Progenitor cell of endocrine pancreas (in vitro differentiated cells): ENCODE measurements around the gene DPPA2. TPM values are rescaled to one million over a fixed set of nuclear protein-coding genes. Genes with fewer than 3 reads are reported as not detected.
A peak's percentile ranks its signal among the peaks of the same experiment; 100 is the strongest.

Experiments used
- DNase-seq: peaks from one replicate; pipeline ENCODE4 v3.0.0; 2021; ENCODE audit warnings: low spot score; ENCODE audit not compliant: unreplicated experiment
- H3K27ac Mint-ChIP-seq: 2 replicates; pipeline ENCODE4 v1.8.0; 2021; ENCODE audit warnings: mild to moderate bottlenecking, moderate library complexity, mixed read lengths
- H3K27me3 Mint-ChIP-seq: 2 replicates; pipeline ENCODE4 v1.8.0; 2021; ENCODE audit warnings: mixed read lengths
- H3K36me3 Mint-ChIP-seq: 2 replicates; pipeline ENCODE4 v1.8.0; 2022; ENCODE audit warnings: mixed read lengths; ENCODE audit not compliant: insufficient read depth
- H3K4me1 Mint-ChIP-seq: 2 replicates; pipeline ENCODE4 v1.8.0; 2021; ENCODE audit warnings: low read depth, mixed read lengths
- H3K4me3 Mint-ChIP-seq: 2 replicates; pipeline ENCODE4 v1.8.0; 2021; ENCODE audit warnings: low read depth, mild to moderate bottlenecking, moderate library complexity, mixed read lengths
- H3K9me3 Mint-ChIP-seq: 2 replicates; pipeline ENCODE4 v1.8.0; 2021; ENCODE audit warnings: low read depth, mixed read lengths
- total RNA-seq: library from RNA; stranded (reverse); gene quantifications from 2 replicates; pipeline ENCODE4 v1.2.1, GENCODE V29; 2021
- TF ChIP-seq, protein P1 (sequence below): fragments of 200-600 bp; sonication (generic); IDR thresholded peaks from one replicate; pipeline ENCODE4 v1.5.0; 2021; ENCODE audit warnings: antibody characterized with exemption, mild to moderate bottlenecking; ENCODE audit not compliant: unreplicated experiment

DPPA2 gene
- total RNA-seq, 1 donor from 2014 or later = 0.69 TPM

DNA sequence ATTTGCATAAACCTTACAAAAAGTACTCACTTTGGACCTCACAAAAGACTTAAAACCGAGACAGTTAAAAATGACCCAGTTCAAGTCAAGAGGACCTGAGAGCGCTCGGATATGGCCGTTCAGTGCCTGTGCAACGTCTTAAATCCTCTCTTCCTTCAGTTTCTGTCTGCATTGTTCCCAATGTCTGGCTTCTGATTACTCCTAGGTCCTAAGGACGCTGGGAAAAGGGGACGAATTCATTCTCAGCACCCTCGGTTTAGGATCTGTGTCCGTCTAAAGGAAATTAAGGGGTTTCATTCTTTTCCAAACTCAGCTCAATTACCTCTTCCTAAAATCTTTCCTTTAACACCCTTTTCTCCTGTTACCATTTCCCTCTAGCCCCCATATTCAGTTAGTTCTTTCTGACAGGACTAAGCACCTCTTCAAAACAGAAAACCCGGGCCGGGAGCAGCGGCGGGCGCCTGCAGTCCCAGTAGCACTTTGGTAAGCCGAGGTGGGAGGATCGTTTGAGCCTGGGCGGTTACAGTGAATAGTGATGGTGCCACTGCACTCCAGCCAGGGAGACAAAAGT is 20.1 kb upstream of the DPPA2 start:
- H3K27ac Mint-ChIP-seq = peak overlapping the region; percentile 95
- DNase-seq = no peak
- H3K4me1 Mint-ChIP-seq = peaks cover 22% of the 10 kb centered on the region
- H3K9me3 Mint-ChIP-seq = no peaks in the 10 kb centered on the region
- peaks cover 2% of the 10 kb centered on the region for H3K36me3 Mint-ChIP-seq
- H3K27me3 Mint-ChIP-seq = peaks cover 3% of the 10 kb centered on the region
- TF ChIP-seq, protein P1, sequence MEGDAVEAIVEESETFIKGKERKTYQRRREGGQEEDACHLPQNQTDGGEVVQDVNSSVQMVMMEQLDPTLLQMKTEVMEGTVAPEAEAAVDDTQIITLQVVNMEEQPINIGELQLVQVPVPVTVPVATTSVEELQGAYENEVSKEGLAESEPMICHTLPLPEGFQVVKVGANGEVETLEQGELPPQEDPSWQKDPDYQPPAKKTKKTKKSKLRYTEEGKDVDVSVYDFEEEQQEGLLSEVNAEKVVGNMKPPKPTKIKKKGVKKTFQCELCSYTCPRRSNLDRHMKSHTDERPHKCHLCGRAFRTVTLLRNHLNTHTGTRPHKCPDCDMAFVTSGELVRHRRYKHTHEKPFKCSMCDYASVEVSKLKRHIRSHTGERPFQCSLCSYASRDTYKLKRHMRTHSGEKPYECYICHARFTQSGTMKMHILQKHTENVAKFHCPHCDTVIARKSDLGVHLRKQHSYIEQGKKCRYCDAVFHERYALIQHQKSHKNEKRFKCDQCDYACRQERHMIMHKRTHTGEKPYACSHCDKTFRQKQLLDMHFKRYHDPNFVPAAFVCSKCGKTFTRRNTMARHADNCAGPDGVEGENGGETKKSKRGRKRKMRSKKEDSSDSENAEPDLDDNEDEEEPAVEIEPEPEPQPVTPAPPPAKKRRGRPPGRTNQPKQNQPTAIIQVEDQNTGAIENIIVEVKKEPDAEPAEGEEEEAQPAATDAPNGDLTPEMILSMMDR = no peak
- H3K4me3 Mint-ChIP-seq = peak overlapping the region; percentile 86

DNA sequence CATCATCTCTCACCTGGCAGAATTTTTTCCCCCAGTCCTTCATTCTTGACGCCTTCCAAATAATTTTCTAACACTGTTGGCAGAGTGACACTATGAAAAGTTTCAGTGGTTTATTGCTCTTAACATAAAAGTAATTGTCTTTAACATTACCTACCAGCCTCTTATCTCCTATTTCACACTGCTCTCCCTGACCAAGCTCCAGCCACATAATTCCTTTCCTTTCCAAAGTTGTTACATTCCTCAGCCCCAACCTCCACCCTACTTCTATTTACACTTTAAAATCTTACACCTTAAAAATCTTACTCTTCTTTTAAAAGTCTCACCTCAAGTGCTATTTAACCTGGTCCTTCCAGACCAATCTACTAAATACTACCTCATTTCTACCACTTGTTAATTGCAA is 18.3 kb upstream of the DPPA2 start:
- no peak for DNase-seq
- no peak overlapping the region for H3K27ac Mint-ChIP-seq
- H3K4me1 Mint-ChIP-seq = peaks cover 19% of the 10 kb centered on the region
- H3K9me3 Mint-ChIP-seq = no peaks in the 10 kb centered on the region
- H3K27me3 Mint-ChIP-seq = peaks cover 3% of the 10 kb centered on the region
- H3K4me3 Mint-ChIP-seq = peak overlapping the region; percentile 33
- H3K36me3 Mint-ChIP-seq = peaks cover 2% of the 10 kb centered on the region
- TF ChIP-seq, protein P1 = no peak

DNA sequence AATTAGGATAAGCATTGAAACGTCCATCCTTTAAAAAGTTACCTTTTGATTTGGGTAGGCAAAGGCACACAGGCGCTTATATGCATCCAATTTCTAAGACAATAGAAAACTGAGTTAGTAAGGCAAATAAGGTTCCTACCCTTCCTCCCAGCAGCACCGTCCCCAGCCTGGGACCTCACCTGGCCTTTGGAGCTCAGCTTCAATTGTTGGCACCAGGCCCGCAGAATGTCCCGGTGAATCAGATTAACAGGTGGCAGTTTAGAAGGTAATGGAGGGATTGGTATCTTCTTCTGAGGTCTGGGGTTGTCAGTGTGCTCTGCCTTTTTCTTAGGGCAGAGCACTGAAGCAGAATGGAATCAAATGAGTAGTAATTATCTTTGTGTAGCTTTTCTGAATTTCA is 15.4 kb upstream of the DPPA2 start:
- peaks cover 11% of the 10 kb centered on the region for H3K4me1 Mint-ChIP-seq
- H3K27ac Mint-ChIP-seq = no peak overlapping the region
- TF ChIP-seq, protein P1 = no peak
- DNase-seq = no peak
- peaks cover 3% of the 10 kb centered on the region for H3K27me3 Mint-ChIP-seq
- H3K9me3 Mint-ChIP-seq = no peaks in the 10 kb centered on the region
- H3K36me3 Mint-ChIP-seq = peaks cover 2% of the 10 kb centered on the region
- H3K4me3 Mint-ChIP-seq = no peak overlapping the region

DNA sequence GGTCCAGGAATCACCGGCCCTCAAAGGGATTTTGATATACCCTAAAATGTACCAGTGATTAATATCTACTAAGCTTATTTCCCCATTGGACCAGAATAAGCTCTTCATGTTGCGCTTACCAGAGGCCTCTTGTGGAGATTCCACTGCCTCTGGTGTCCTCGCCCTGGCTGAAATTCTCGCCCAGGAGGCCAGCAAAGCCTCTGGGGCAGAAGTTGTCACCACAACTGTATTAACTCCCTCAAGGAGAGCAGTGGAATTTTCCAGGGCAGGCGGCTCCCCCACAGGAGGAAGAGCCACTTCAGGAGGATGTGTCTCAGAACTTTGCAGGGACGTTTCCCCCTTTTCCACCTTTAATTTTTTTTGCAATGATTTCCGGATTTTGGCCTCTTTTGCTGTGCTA is 14.1 kb upstream of the DPPA2 start:
- peaks cover 6% of the 10 kb centered on the region for H3K4me1 Mint-ChIP-seq
- no peaks in the 10 kb centered on the region for H3K27me3 Mint-ChIP-seq
- H3K4me3 Mint-ChIP-seq = no peak overlapping the region
- DNase-seq = no peak
- peaks cover 2% of the 10 kb centered on the region for H3K36me3 Mint-ChIP-seq
- no peaks in the 10 kb centered on the region for H3K9me3 Mint-ChIP-seq
- TF ChIP-seq, protein P1 = no peak
- H3K27ac Mint-ChIP-seq = no peak overlapping the region

DNA sequence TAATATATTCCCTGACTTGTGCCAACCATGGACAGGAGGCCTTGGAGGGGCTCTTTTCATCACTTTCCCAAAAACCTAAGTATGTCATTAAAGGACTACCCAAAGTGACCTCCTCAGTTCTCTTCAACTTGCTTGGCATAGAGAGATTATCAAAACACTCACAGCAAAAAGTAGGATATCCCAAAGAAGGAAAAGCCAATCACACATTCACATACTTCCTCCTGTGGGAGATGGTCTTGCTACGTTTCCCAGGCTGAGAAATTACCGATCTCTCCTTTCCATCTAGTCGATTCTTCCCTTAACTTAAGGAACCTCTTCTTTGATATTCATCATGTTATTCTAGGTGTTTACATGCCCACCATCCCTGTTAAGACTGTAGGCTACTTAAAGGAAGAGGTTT is 11.9 kb upstream of the DPPA2 start:
- no peaks in the 10 kb centered on the region for H3K27me3 Mint-ChIP-seq
- H3K36me3 Mint-ChIP-seq = peaks cover 4% of the 10 kb centered on the region
- H3K4me3 Mint-ChIP-seq = no peak overlapping the region
- no peaks in the 10 kb centered on the region for H3K4me1 Mint-ChIP-seq
- TF ChIP-seq, protein P1 = no peak
- DNase-seq = no peak
- no peaks in the 10 kb centered on the region for H3K9me3 Mint-ChIP-seq
- no peak overlapping the region for H3K27ac Mint-ChIP-seq
